ENCODE measurements around the gene ATF7IP. TPM values are rescaled to one million over a fixed set of nuclear protein-coding genes. Genes with fewer than 3 reads are reported as not detected.

The ATF7IP gene
- total RNA-seq, 1 donor from 2014 or later, result 14.4 TPM

GRCh38 chr12:14416658-14417057 is 51.2 kb downstream of the ATF7IP start:
- DNase-seq (ENCODE audit: low read depth in 2 of 2), result peak; percentile 60 to 88

GRCh38 chr12:14417715-14418114 is 52.2 kb downstream of the ATF7IP start:
- DNase-seq (ENCODE audit: low read depth in 2 of 2), result peak; percentile 52 to 91

GRCh38 chr12:14418451-14418890 is 53.0 kb downstream of the ATF7IP start:
- DNase-seq (ENCODE audit: low read depth in 2 of 2), result peak; percentile 51 to 65

GRCh38 chr12:14422516-14423230 is 57.2 kb downstream of the ATF7IP start:
- peak in 1 of 2 donors; percentile 43 for DNase-seq (ENCODE audit: low read depth in 2 of 2)

- no peak for DNase-seq (ENCODE audit: low read depth in 2 of 2)
These were observed 59.1 kb downstream of the ATF7IP start for GRCh38 chr12:14424545-14424944.

- DNase-seq (ENCODE audit: low read depth in 2 of 2), result no peak
These were observed 61.3 kb downstream of the ATF7IP start for GRCh38 chr12:14426792-14427191.

GRCh38 chr12:14427929-14428328 is 62.4 kb downstream of the ATF7IP start:
- no peak for DNase-seq (ENCODE audit: low read depth in 2 of 2)

- DNase-seq (ENCODE audit: low read depth in 2 of 2), result no peak
These were observed 65.0 kb downstream of the ATF7IP start for GRCh38 chr12:14430394-14430986.

GRCh38 chr12:14431975-14432374 is 66.5 kb downstream of the ATF7IP start:
- no peak for DNase-seq (ENCODE audit: low read depth in 2 of 2)

GRCh38 chr12:14435627-14436026 is 70.1 kb downstream of the ATF7IP start:
- DNase-seq (ENCODE audit: low read depth in 2 of 2), result no peak

- DNase-seq (ENCODE audit: low read depth in 2 of 2), result no peak
These were observed 76.9 kb downstream of the ATF7IP start for GRCh38 chr12:14442221-14442881.

- DNase-seq (ENCODE audit: low read depth in 2 of 2), result peak; percentile 7 to 50
These were observed 78.0 kb downstream of the ATF7IP start for GRCh38 chr12:14443531-14443930.

- DNase-seq (ENCODE audit: low read depth in 2 of 2), result no peak
These were observed 85.0 kb downstream of the ATF7IP start for GRCh38 chr12:14450479-14450878.

GRCh38 chr12:14452336-14452735 is 86.9 kb downstream of the ATF7IP start:
- peak in 1 of 2 donors; percentile 3 for DNase-seq (ENCODE audit: low read depth in 2 of 2)

- no peak for DNase-seq (ENCODE audit: low read depth in 2 of 2)
These were observed 87.4 kb downstream of the ATF7IP start for GRCh38 chr12:14452865-14453264.

GRCh38 chr12:14454098-14454907 is 88.8 kb downstream of the ATF7IP start:
- DNase-seq (ENCODE audit: low read depth in 2 of 2), result peak; percentile 22 to 63

GRCh38 chr12:14460212-14460841 is 94.8 kb downstream of the ATF7IP start:
- no peak for DNase-seq (ENCODE audit: low read depth in 2 of 2)

- DNase-seq (ENCODE audit: low read depth in 2 of 2), result no peak
These were observed 106.0 kb downstream of the ATF7IP start for GRCh38 chr12:14471497-14471896.

GRCh38 chr12:14473707-14474287 is 108.3 kb downstream of the ATF7IP start:
- DNase-seq (ENCODE audit: low read depth in 2 of 2), result peak; percentile 24 to 27

- no peak for DNase-seq (ENCODE audit: low read depth in 2 of 2)
These were observed 113.5 kb downstream of the ATF7IP start for GRCh38 chr12:14479004-14479403.

- DNase-seq (ENCODE audit: low read depth in 2 of 2), result no peak
These were observed 115.7 kb downstream of the ATF7IP start for GRCh38 chr12:14481201-14481600.

All from dermis microvascular lymphatic vessel endothelial cell (primary cell).